ENCODE results near the gene ULK3. TPM values are rescaled to one million over a fixed set of nuclear protein-coding genes. Genes with fewer than 3 reads are reported as not detected.

ULK3 gene
- total RNA-seq, 2 donors from 2014 or later, result 70.7 to 83.2 TPM

- DNase-seq (no peak), ATAC-seq (no peak)
- intact Hi-C loops (cut with DNase I, micrococcal nuclease), result no loop called here
Measured at GRCh38 chr15:74829486-74829885, 13.5 kb downstream of the ULK3 start.

GRCh38 chr15:74828835-74829234 lies 14.1 kb downstream of the ULK3 start:
- DNase-seq (no peak), ATAC-seq (no peak)
- intact Hi-C loops (cut with DNase I, micrococcal nuclease), result no loop called here

- intact Hi-C loops (cut with DNase I, micrococcal nuclease), result no loop called here
- ATAC-seq (no peak), DNase-seq (no peak)
Measured at GRCh38 chr15:74827614-74828013, 15.3 kb downstream of the ULK3 start.

- ATAC-seq, result no peak
- no peak for DNase-seq
- intact Hi-C loops (cut with DNase I, micrococcal nuclease), result no loop called here
Measured at GRCh38 chr15:74826921-74827320, 16.0 kb downstream of the ULK3 start.

- ATAC-seq, result peak; percentile 80
- intact Hi-C loops (cut with DNase I, micrococcal nuclease), result no loop called here
- DNase-seq, result peak in 1 of 2 donors; percentile 54
Measured at GRCh38 chr15:74826364-74826819, 16.6 kb downstream of the ULK3 start, which contains the start of gene CPLX3. Gene CPLX3 (plus strand): TSS chr15:74826627. CDS start chr15:74826704, 77 bp downstream.

- ATAC-seq, result no peak
- DNase-seq, result no peak
Measured at GRCh38 chr15:74825866-74826265, 17.1 kb downstream of the ULK3 start.

GRCh38 chr15:74824976-74825375 lies 18.0 kb downstream of the ULK3 start:
- DNase-seq (no peak), ATAC-seq (no peak)
- intact Hi-C loops (cut with DNase I, micrococcal nuclease), result no loop called here

More at GRCh38 chr15:74825866-74826265, 17.1 kb downstream of the ULK3 start:
- intact Hi-C loops (cut with DNase I, micrococcal nuclease), result no loop called here

GRCh38 chr15:74823324-74823723 lies 19.6 kb downstream of the ULK3 start:
- ATAC-seq (no peak), DNase-seq (no peak)
- intact Hi-C loops (cut with DNase I, micrococcal nuclease), result no loop called here

GRCh38 chr15:74822233-74822632 lies 20.7 kb downstream of the ULK3 start:
- intact Hi-C loops (cut with DNase I, micrococcal nuclease), result no loop called here
- ATAC-seq (no peak), DNase-seq (no peak)

- DNase-seq, result no peak
- intact Hi-C loops (cut with DNase I, micrococcal nuclease), result no loop called here
- no peak for ATAC-seq
Measured at GRCh38 chr15:74821790-74822158, 21.2 kb downstream of the ULK3 start.

- DNase-seq (no peak), ATAC-seq (no peak)
- intact Hi-C loops (cut with DNase I, micrococcal nuclease), result no loop called here
Measured at GRCh38 chr15:74821091-74821789, 21.7 kb downstream of the ULK3 start.

- intact Hi-C loops (cut with DNase I, micrococcal nuclease), result no loop called here
- DNase-seq (no peak), ATAC-seq (no peak)
Measured at GRCh38 chr15:74820056-74820455, 22.9 kb downstream of the ULK3 start.

GRCh38 chr15:74817370-74817737 lies 25.6 kb downstream of the ULK3 start:
- ATAC-seq, result peak; percentile 63
- intact Hi-C loops (cut with DNase I, micrococcal nuclease), result no loop called here

GRCh38 chr15:74816624-74817369 lies 26.2 kb downstream of the ULK3 start:
- intact Hi-C loops (cut with DNase I, micrococcal nuclease), result no loop called here
- ATAC-seq (peak; percentile 54), DNase-seq (peak in 1 of 2 donors; percentile 45)

More at GRCh38 chr15:74817370-74817737, 25.6 kb downstream of the ULK3 start:
- peak; percentile 63 to 70 for DNase-seq

- intact Hi-C loops (cut with DNase I, micrococcal nuclease), result no loop called here
- no peak for DNase-seq
- ATAC-seq, result no peak
Measured at GRCh38 chr15:74815961-74816360, 27.0 kb downstream of the ULK3 start.

GRCh38 chr15:74815121-74815934 lies 27.6 kb downstream of the ULK3 start:
- intact Hi-C loops (cut with DNase I, micrococcal nuclease), result no loop called here
- DNase-seq, result peak; percentile 84 to 87
- peak; percentile 48 for ATAC-seq

GRCh38 chr15:74812533-74812932 lies 30.4 kb downstream of the ULK3 start, which contains the start of gene LMAN1L:
Gene LMAN1L (plus strand): TSS chr15:74812835. CDS start chr15:74812855, 20 bp downstream.
- DNase-seq (no peak), ATAC-seq (no peak)
- intact Hi-C loops (cut with DNase I, micrococcal nuclease), result no loop called here

- ATAC-seq (no peak), DNase-seq (no peak)
- intact Hi-C loops (cut with DNase I, micrococcal nuclease), result no loop called here
Measured at GRCh38 chr15:74809956-74810355, 33.0 kb downstream of the ULK3 start.

- intact Hi-C loops (cut with DNase I, micrococcal nuclease), result no loop called here
- DNase-seq (no peak), ATAC-seq (no peak)
Measured at GRCh38 chr15:74809242-74809641, 33.7 kb downstream of the ULK3 start.
